Activated CD4-positive, alpha-beta T cell treated with anti-CD3 and anti-CD28 coated beads, Interleukin-2, Interleukin-6, amounts not matched to agents 100 ng/mL and 50 ng/mL, durations not matched to agents 16 hours and 8 hours (primary cell): Measurements from ENCODE around the gene HELZ2.
"Not testable (repeated sequence)": the region's sequence is repeated elsewhere in the genome, so short reads cannot be mapped to it uniquely, and the experiment has no call there.

Experiments
- DNase-seq: peaks from one replicate; pipeline ENCODE4 v3.0.0-alpha.2; 2020

HELZ2 gene

DNA sequence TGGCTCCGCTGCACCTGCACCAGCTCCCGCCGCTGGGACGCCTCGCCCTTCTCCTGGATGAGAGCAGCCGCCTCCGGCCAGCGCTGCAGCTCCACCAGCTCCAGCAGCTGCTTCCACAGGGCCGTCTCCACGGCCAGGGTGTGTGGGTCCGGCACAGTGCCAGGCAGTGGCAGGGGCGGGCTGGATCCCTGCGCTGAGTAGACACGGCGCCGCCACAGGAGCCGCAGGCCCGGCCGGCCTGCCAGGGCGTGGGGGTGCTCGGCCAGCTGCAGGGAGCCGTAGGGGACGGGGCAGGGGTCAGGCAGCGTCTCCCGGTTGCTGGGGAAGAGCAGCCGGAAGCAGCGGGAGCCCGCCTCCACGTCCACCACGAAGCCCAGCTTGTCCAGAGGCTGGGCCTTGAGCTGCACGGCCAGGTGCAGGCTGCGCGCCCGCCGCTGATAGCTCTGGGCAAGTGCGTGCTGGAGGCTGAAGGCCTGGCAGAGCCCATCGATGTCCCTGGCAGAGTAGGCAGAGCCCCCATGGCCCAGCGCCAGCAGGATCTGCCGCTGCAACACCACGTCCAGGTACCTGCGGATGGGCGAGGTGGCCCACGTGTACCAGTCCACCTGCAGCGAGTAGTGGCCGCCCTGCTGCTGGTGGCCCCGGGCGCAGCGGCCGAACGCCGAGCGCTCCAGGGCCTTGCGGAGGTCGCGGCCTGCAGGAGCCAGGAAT is 10.7 kb downstream of the HELZ2 start:
- DNase-seq, result no peak

DNA sequence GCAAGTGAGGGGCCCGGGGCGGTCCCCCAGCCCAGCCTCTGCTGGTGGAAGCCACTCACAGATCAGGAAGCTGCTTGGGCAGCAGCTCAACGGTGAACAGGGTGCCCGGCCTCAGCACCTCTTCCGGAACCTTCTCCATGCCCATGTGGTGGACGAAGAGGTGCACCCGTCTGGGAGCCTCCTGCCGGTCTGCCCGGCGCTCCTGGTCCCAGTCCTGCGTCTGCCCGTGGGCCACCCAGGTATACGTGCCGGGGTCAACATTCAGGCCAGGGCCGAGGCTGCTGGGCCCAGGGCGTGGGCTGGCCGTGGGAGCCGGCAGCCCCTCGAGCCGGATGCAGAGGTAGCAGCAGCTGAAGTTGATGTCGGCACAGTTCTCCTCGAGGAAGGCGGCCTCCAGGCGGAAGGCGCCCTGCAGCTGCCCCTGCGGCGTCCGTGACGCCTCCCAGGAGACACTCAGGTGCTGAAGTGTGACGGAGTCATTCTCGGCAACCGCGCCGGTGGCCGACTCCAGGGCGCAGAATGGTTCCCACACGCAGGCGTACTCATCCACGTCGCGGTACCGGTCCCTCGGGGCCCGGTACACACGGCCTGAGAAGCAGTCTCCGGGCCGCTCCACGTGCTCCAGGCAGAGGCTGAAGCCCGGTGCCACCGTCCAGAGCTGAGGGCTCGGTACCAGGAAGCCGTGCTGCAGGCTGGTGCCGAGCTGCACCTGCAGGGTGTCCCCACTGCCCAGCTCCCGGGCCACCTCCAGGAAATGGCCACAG is 11.4 kb downstream of the HELZ2 start:
- no peak for DNase-seq

DNA sequence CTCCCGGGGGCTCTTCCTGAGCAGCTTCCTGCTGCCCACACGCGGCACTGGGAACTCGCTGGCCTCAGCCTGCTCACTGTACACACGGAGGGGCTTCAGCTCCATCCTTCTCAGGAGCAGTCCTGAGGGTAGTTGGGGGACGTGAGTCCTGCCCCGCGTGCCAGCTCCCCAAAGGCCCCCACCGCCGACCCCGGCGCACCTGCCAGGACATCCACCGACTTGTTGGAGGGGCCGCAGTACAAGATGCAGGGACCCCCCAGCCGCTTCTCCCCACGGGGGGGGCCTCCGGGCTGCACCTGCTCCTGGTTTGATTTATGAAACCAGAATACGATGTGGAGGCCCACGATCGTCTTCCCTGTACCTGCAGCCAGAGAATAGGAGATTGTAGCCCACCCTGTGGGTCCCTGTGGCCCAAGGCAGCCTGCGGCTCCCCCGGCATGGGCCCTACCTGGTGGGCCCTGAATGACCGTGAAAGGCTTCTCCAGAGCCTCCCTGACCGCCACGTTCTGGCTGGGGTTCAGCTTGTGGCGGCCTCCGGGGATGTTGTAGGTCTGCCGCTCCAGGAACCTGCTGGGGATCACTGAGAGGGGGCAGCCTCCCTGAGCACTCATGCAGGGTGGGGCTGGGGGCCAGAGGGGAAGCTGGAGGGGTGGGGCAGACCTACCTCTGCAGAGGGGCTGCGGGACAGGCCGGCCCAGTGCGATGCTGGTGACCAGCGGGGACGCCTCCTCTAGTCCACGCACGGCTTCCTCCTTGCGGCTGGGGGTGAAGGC is 12.2 kb downstream of the HELZ2 start:
- no peak for DNase-seq

DNA sequence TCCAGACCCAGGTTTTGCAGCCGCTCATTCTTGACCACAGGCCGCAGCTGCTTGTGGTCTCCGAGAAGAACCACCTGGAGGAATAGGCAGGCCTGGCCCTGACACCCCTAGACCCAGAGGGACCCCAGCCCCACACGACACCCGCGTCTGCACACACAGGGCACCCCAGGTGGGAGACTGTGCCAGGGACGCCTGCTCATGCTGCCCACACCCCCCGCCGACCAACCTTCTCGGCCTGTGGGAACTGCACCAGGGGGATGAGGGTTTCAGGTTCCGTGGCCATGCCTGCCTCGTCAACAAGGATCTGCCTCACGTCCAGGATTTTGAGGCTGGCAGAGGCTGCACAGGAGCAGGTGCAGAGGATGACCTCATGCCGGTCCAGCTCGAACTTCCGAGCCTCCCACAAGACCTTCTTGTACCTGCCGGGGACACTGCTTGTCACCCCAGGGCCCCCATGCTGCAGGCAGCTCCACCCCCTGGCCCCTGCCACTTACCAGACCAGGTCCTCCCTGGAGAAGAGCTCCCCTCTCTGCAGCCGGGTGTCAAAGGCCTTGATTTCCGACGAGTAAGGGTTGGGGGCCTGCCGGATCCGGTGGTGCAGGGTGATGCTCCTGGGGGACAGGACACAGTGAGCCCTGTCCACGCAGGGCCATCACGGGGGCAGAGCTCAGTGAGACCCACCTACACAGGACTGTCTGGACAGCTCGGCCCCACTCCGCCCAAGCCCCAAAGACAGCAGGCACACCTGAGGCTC is 13.0 kb downstream of the HELZ2 start:
- DNase-seq, result no peak

DNA sequence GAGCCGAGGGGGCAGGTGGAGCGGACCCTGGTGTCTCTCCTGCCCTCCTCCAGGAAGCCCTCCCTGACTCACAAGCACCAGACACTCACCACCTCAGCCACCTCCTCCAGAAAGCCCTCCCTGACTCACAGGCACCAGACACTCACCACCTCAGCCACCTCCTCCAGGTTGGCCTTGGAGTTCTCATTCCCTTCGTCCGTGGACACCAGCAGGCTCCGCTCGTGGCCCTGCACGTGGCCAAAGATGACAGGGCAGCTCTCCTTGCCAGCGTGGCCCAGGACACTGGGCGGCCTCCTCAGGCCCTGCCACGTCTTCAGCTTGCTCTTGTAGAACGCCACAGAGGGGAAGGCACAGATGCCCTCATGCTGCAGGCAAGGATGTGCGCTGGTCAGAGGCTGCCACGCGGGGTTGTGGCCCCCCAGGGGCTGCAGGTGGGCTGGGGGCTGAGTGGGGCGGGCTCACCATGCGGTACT is 13.7 kb downstream of the HELZ2 start:
- DNase-seq, result no peak

DNA sequence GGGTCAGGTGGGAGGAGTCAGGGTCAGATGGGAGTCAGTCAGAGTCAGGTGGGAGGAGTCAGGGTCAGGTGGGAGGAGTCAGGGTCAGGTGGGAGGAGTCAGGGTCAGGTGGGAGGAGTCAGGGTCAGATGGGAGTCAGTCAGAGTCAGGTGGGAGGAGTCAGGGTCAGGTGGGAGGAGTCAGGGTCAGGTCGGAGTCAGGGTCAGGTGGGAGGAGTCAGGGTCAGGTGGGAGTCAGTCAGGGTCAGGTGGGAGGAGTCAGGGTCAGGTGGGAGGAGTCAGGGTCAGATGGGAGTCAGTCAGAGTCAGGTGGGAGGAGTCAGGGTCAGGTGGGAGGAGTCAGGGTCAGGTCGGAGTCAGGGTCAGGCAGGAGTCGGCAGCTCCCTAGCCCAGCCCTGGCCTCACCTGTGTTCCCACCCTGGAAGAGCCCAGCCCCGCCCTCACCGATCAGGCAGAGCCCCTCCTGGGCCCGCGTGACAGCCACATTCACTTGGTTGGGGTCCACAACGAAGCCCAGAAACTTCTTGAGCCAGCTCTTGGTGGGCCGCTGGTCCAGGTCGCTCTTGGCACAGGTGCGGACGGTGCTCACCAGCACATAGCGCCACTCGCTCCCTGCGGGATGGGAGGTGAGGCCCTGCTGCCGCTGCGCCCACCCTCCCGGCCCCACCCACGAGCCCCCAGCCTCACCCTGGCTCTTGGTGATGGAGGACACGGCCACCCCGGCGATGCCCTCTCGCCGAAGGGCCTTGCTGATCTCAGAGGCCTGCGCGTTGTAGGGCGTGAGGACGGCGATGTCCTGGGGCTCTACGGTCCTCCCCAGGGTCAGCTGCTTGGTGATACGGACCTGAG is 14.3 kb downstream of the HELZ2 start:
- not testable (repeated sequence) for DNase-seq

DNA sequence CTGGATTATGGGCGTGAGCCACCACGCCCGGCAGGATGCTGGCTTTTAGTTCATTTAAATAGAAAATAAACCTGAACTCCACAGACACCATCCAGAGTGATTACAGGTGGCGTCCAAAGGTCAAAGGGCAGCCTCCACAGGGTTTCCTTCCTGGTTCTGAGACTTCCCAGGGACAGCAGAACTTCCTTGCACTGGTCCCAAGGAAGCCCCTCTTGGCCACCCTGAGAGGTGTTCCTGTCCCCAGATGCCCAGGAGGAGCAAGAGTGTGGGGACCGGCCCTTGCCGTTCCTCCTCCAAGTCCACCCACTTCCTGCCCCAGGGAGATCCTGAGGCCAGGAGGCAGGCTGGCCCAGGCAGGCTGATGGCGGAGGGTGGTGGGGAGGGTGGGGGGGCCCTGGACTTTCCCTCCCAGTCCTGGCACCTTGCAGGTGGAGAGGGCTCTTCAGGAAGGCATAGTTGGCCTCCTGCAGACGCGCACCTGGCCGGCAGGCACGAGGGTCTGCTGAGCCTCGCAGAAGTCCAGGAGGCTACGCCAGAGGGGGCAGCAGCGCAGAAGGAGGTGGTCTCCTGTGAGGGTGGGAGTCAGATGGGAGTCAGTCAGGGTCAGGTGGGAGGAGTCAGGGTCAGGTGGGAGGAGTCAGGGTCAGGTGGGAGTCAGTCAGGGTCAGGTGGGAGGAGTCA is 15.1 kb downstream of the HELZ2 start:
- no peak for DNase-seq

DNA sequence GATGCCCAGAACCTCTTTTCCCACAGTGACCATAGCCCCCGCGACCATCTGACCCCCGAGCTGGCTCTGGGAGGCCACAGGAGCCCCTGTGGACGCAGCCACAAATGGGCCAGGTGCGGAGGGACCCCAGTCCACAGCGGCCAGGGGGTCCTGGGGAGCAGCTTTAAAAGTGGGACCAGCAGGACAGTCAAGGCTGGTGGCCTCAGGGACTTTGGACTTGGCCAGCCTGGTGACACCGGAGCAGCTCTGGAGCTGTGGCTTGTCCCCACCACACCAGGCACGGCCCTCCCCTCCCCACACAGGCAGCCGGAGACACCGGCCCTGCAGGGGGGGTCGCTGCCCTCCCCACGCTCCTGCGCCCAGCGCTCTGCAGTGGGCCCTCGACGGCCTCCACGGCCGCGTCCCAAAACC is 16.6 kb downstream of the HELZ2 start:
- DNase-seq, result no peak

DNA sequence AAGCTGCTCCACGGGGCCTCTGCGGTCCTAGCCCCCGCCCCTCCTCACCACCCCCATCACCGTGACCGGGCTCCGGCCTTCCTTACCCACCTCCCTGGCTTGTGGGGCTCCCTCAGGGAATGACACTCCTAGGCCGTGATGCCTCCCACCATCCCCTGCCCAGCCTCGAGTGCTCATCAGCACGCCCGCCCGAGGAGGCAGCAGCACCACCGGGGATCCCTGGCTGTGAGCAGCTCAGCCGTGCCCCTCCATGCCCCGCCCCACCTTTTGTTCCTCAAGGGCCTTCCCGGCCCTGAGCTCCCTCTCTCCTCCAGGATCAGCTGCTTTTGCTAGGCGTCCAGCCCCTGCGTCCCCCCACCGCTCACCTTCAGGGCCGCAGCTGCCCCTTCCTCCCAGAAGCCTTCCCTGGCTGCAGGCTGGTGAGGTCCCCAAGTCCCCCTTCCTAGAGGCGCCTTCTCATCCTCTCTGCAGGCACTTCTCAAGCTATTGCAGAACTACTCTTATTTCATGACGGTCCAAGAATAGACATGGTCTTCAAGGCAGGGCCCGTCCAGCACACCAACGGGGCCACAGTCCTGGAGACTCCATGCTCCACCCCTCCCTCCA is 17.1 kb downstream of the HELZ2 start:
- no peak for DNase-seq

DNA sequence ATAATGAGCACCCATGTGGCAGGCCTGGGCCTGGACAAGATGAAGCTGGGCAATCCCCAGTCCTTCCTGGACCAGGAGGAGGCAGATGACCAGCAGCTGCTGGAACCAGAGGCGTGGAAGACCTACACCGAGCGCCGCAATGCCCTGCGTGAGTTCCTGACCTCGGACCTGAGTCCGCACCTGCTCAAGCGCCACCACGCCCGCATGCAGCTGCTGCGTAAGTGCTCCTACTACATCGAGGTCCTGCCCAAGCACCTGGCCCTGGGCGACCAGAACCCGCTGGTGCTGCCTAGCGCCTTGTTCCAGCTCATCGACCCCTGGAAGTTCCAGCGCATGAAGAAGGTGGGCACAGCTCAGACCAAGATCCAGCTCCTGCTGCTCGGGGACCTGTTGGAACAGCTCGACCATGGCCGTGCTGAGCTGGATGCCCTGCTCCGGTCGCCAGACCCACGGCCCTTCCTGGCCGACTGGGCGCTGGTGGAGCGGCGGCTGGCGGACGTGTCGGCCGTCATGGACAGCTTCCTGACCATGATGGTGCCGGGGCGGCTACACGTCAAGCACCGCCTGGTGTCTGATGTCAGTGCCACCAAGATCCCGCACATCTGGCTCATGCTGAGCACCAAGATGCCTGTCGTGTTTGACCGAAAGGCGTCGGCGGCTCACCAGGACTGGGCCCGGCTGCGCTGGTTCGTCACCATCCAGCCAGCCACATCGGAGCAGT is 18.2 kb downstream of the HELZ2 start:
- DNase-seq, result no peak

DNA sequence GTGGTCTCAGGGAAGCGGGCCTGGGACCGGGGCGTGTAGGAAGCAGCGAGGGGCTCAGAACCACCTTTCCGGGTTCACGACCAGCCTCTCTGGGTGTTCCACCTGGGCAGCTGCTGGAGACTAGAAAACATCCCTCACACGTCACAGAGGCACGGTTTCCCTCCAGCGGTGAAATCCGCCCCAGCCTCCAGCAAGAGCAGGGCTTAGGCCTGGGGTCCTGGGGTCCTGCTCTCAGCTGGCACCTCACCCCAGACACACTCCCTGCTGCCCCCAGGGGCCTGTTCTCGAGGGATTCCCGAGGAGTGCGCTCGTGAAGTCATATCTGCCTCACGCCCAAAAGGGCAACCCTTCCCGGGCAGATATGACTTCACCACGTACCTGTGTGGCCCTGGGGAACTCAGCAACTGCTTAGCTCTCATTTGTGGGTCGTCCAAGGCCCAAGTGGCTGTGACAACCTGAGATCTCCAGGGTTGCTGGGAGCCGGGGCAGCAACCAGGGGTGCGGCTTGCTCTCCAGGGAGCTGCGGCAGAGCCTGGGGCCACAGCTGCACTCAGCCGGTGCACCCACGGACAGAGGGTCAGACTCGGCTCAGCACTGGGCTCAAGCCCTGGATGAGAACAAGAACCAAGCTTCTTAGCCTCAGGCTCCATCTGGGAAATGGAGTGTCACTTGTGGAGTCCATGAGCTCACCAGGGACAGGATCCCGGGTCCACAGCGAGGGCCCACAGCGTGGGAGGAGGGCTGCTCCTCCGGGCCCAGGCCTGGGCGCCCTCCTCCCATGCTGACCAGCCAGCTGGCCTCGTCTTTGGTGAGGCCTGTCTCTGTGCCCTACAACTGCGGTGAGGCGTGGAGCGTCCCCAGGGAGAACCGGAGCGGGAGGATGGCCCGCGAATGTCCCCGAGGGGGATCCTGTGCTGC is 19.4 kb downstream of the HELZ2 start:
- DNase-seq, result no peak

DNA sequence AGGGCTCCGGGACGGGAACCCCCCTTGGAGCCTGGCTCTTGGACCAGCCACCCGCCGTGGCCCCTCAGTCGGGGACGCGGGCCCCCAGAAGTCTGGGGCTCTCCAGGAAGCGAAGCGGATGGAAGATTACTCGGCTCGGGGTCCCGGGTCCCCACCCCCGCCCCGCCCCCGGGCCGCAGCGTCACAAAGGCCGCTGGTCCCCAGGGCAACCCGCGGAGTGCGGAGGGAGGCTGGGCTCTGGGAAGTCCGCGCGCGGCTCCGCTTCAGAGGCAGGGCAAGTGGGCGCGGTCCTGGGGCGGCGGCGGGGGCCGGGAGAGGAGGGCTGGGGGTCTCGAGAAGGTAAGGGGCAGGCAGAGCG is 20.1 kb downstream of the HELZ2 start, which contains the start of gene FNDC11:
FNDC11 (plus strand) TSS at position 227 of the 358 bp plus-strand sequence. CDS start 1,505 bp downstream, outside the sequence.
- no peak for DNase-seq

DNA sequence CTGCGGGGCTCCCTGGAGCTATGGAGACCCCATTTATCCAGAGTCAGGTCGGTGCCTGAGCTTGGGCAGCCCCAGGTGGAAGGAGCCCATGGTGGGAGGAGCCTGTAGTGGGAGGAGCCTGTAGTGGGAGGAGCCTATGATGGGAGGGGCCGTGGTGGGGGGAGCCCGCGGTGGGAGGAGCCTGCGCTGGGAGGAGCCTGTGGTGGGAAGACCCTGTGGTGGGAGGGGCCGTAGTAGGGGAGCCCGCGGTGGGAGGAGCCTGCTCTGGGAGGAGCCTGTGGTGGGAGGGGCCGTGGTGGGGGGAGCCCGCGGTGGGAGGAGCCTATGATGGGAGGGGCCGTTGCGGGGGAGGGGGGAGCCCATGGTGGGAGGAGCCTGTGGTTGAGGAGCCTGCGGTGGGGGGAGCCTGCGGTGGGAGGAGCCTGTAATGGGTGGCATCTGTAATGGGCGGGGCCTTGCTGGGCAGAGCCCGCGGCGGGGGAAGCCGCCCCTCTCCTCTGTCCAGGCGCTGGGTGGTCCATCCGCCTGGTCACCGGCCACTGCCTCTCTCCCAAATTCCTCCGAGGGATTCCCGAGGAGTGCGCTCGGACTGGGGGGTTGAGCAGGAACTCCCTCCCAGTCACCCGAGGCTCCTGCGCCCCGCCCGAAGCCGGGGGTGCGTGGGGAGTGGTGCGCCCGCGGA is 20.6 kb downstream of the HELZ2 start:
- peak; percentile 81 for DNase-seq

DNA sequence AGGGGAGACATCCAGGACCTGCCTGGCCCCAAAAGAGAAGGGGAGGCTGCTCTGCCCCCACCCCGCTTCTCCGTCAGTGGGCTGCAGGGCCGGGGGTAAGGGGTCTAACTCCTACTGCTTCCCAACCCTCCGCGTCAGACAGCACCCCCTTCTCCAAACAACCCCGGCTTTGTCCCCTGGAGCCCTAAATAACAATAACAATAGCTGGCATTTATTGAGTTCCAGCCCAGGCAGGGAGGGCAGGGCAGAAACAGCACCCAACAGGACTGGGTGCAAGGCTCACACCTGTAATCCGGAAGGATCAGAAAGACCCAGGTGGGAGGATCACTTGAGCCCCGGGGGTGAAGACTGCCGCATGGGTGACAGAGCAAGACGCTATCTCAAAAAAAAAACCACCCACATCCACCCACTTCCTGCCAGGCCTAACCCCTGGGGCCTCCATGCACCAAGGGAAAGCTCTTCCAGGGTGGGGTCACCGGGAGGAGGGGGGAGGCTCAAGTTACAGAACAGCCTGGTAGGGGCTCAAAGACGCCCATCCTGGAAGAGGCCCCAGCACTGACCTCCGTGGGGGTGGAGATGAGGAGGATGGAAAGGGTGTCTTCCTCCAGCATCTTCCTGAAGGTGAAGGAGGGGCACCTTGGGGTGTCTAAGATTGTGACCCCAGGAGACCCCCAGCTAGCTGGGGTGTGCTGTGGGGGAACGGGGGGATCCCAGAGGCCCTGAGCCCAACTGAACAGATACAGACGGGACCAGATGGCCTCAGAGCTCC is 21.4 kb downstream of the HELZ2 start:
- peak; percentile 28 for DNase-seq

DNA sequence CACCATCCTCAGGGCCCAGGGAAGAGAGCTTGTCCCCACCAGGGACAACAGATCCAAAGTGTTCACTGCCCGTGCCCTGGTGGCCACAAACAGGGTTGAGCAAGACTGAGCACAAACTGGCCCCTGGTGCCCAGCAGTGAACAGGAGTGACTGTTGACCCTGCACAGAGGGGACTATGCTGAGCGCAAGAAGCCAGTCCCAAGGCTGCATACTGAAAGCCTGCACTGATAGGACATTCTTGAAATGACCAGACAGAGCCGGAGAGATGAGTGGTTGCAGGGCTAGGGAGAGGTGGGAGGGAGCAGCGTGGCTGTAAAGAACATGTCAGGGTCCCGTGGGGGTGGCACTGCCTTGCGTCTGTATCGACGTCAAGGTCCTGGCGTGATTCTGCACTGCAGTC is 23.0 kb downstream of the HELZ2 start:
- no peak for DNase-seq

DNA sequence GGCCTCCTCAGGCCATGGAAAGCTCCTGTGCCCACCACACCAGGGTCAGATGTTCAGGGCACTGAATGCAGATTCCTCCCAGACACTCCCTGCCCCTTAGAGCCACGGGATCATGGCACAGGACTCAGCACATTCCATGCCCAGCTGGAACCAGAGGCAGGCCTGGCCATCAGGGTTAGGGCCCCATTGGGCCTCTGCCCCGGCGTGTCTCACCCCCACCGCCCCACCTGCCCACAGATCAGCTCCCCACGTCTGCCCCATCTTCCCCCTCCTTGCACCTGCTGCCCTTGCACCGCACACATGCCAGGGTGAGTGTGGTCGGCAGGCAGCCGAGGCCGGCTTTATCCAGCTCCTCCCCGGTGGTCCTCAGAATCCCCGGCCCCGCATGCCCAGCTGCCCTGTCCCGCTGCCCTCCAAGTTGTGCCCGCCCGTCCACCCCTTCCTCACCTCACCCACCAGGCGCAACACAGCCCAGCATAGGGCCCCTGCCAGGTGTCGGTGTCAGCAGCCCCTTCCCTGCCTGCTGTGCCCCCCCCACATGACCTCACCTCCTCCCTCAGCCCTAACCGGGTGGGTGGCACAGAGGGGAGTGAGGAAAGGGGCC is 24.3 kb downstream of the HELZ2 start:
- DNase-seq, result no peak

DNA sequence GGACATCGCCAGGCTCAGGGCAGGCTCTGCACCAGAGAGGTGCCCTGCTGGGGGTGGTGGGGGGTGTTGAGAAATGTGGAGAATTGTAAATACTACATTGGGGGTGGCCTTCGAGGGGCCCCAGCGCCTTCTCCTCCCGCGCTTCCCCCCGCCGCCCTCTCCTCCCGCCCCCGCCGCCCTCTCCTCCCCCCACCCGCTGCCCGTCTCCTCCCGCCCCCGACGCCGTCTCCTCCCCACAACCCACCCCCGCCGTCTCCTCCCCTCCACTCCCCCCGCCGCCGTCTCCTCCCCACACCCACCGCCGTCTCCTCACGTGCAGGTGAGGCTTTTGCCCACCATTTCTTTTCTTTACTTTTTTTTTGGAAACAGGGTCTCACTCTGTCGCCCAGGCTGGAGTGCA is 25.0 kb downstream of the HELZ2 start:
- no peak for DNase-seq
